ENCODE measurements around the gene WFDC12.

The WFDC12 gene

GRCh38 chr20:45080867-45081624 lies 43.2 kb downstream of the WFDC12 start:
- TF ChIP-seq CTCF (IDR thresholded peaks at IDR 0.05; ENCODE audit: low read depth, low read length, missing control alignments): peak; percentile 47
- H3K4me3 ChIP-seq (replicated peaks; ENCODE audit: low read depth, low read length): no peak overlapping the region
- no peak for DNase-seq (ENCODE audit: extremely low read depth, low read depth)

- H3K4me3 ChIP-seq (replicated peaks; ENCODE audit: low read depth, low read length): no peak overlapping the region
- TF ChIP-seq CTCF (IDR thresholded peaks at IDR 0.05; ENCODE audit: low read depth, low read length, missing control alignments): no peak
- no peak for DNase-seq (ENCODE audit: extremely low read depth, low read depth)
These were observed 46.7 kb downstream of the WFDC12 start for GRCh38 chr20:45077559-45077958.

Data from HFF-Myc (cell line).